KG1 (cell line): ENCODE results near the gene MATN4.

Experiments used
- DNase-seq: peaks from one replicate; lab custom pipeline; 2025; lab: John Stamatoyannopoulos, UW

Gene MATN4

DNA sequence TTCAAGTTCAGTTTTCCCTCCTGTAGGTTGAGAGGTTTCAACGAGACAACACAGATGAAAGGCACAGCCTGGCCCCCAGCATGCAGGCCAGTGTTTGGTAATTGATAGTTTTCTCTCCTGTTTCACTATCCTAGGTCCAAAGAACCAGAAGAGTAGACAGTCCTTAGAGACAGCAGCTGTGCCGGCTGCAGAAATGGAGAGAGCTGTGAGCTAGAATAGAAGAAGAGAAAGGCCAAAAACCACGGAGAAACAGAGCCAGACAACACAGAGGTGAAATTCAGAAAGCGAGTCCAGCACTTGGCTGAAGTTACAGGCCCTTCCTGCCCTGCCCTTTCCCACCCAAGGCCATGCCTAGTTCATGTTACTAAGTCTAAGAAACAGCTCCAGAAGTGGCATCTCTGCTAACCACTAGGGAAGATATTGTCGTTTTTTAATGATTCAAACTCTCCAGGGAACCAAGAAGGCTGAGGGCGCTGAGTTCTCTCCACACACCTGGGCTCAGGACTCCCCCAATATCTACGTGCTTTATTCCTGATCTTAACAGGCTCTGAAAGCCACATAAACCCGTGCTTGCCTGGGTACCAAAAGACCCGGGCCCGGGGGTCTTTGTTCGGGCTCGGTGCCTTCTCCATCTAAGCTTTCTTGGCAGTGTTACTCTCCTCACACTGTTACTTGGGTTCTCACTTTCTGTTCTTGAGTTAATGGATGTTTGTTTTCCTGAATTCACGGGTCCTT, 18.0 kb downstream of the MATN4 start:
- no peak for DNase-seq

DNA sequence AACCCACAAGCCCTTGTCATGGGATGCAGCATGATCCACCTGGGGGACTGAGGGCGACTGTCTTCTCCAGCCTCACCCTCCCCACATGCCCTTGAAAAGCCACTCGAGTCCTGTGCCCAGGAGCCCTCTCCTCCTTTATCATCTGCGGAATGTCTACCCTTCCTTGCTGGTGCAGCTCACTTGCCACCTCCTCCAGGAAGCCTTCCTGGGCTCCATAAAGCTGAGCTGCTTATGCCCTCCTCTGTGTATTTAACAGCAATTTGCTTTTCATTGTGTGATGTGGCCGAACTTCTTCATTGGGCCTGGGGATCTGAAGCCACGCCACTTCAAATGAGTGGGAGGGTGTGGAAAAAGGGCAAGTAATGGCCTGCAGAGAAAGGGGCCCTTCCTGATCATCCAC, 19.2 kb downstream of the MATN4 start:
- no peak for DNase-seq

DNA sequence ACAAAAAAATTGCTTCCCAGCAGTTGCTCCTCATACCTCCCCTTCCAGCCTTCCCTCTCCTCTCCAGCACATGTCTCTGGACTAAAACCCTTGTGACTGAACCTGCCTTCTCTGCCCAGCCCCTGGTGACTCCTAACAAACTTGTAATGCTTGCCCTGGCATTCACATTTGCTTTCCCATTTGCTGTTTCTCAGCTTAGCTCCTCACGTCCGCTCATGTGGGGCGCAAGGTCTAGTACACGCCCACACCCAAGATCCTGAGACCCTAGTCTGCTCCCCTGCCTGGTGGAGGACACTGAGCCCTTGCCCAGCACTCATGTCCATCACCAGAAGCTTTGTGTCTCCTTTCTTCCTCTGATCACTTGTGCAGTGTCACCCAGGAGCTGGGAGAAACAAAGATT, 19.7 kb downstream of the MATN4 start:
- DNase-seq, result no peak

DNA sequence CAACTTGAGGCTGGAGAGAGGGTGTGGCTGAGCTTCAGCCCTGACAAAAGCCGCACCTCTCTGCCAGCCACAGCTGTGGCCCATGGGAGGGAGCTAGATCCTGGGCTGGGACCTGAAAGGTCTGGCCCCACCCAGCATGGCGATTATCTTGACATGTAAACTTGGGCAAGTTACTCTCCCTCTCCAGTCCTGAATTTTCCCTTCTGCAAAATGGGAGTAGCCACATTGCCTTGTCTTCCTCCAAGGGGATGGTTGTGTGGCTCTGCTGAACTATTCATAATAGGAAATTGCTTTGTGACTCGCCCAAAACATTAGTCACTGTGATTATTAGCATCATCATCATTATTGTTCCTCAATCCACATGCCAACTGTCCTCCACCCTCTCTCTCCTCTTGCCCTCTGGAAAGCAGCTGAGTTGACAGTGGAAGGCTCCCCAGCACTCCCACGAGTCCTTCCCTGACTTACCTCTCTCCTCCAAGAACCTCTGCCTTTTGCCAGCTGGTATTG, 24.5 kb downstream of the MATN4 start:
- no peak for DNase-seq

DNA sequence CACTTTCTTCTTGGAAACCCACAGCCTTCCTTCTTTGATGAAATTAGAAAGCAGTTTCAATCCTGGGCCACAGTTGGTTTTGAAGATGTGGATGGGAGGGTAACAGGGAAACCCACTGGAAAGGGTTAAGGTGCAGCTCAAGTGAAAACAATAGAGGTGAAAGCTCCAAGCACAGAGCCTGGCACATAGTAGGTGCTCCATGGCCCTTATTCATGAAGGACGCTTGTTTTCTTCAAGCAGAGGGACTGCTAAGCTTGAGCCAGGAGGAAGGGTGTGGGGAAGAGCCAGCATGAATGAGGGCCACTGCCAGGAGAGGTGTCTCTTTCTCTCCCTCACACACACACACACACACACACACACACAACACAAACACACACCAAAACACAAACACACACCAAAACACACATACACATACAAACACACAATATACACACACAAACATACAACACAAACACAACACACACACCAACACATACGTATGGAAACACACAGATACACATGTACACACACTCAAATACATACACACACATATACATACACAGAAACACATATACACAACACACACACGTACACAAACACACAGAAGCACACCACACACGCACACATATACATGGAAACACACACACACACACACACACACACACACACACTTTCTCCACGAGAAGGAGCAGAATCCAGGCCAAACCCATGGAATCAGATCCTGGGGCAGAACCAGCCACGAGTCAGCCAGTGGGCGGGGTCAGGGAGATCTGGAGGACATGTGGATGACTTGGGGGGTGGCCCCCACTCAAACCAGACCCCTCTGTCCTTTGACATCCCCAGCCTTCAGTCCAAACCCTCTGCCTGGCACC, 25.2 kb downstream of the MATN4 start:
- no peak for DNase-seq

DNA sequence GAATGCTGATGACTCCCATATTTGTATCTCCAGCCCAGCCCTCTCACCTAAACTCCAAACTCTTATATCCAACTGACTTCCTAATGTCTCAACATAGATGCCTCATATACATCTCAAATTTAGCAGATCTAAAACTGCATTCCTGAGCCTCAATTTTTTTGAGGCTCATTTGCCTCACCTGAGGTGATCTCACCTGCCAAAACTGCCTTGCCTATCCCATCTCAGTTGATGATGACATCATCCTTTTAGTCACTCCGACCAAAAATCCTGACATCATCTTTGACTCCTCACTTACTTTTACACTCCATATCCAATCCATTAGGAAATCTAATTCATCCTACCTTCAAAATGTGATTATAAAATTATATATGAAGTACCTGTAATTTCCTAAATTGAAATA, 28.1 kb downstream of the MATN4 start:
- DNase-seq, result no peak

DNA sequence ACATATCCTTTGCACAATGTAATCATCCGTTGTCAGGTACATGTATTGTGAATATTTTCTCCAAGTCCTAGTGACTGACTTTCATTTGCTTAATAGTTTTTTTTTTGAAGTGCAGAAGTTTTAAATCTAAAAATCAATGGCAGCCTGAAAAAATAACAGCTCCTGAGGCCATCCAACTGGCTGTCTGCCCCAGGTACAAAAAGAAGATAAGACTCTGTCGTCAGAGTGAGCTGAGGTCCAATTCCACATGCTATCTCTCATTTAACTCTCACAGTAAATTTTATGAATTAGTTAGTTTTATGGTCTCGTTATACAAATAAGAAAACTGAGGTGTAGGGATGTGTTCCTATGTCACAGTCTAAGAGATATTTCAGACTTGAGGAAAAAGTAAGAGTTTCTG, 32.8 kb downstream of the MATN4 start:
- DNase-seq, result no peak

DNA sequence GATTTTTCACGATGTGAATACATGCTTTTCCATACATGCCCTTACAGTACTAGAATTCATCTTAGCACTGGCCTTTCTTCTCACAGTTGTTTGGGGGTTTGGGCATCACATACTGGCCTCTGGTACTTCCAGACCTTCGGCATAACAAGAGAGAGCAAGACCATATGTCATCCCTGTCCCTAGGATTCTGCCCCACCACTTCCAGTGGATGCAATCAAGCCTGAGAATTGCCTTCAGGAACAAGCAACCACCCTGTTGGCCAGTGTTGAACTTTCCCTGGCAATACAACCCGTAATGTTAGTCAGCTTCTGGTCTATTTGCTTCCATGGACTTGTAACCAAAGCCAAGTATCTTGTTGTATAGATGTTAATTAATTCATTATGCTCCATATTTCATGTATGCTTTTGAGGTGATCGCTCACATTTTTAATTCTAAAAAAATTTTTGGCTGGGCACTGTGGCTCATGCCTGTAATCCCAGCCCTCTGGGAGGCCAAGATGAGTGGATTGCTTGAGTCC, 38.3 kb downstream of the MATN4 start:
- no peak for DNase-seq

DNA sequence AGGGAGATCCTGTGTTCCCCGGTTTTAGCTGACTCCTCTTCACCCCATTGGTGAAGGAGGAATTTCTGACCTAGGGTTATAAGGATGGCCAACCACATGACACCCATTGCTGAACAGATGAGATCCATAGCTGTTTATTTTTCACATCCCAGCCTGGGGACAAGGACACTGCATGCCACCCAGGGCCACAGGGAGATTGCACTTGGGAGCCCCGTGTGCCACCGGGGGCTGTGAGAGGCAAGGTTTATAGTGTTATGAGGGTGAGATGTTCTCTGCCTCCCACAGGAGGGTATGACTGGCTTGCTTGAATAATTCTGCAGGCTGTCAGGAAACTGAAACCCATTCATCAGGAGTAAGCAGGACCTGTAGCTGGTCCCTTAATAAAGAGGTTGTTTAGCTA, 39.0 kb downstream of the MATN4 start:
- DNase-seq, result no peak

DNA sequence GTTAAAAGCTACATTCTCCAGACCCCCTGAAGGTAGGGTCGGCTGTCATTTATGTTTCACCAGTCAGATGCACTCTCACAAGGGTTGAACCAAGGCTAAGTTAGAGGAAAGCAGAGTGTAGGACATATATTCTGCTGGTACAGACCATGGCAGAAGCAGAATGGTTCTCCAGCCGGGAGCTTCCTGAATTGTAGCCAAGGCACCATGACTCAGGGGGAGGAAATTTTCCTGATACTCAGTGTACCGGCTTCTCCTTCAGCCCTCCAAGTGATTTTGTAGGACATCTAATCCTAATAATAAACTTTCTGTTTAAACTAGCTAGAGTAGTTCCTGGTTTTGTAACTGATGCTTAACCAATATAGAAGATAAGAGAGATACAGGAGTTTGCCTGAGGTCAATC, 39.6 kb downstream of the MATN4 start:
- no peak for DNase-seq

DNA sequence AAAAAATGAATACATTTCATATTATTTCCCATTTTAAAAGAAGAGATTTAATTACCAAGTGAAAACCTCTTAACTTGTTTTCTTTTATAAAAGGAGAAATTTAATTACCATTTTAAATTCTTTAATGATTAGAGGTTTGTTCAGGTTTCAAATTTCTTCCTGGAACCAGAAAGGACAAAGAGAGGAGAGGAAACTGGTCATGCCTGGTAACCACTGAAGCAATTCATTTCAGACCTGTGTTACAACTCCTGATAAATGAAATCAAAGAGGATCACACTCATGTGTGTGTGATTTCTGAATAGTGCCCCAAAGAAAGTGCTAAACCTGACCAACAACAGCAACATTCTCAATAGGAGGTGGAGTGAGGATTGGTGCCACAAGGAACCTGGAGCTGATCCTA, 41.1 kb downstream of the MATN4 start:
- no peak for DNase-seq

DNA sequence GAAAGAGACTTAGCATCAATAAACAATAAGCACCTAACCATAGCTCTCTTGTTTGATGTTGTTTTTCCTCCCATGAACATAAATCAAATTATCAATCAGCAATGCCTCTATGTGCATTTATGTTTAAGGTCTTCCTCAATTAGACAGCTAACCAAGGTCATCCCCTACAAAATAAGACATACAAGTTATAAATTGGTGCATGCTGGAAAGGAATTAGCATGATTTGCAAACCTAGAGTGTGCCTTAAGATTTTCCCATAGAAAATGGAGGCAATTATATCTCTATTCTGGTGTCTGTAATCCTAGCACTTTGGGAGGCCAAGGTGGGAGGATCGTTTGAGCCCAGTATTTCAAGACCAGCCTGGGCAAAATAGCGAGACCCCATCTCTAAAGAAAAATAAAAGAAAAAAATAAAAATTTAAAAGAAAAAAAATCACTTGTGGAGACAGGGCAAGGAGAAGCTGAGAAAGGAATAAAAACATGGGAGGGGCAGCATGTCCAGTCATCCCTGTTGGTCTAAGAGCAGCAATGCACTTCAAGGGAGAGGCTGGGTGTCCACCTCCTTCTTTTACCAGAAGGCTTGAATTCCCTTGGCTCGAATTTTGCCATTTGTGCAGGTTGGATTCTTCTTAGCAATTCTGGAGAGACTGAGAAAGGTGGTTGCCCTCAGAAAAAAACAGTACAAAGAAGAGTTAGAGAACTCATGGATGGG, 44.4 kb downstream of the MATN4 start:
- no peak for DNase-seq

DNA sequence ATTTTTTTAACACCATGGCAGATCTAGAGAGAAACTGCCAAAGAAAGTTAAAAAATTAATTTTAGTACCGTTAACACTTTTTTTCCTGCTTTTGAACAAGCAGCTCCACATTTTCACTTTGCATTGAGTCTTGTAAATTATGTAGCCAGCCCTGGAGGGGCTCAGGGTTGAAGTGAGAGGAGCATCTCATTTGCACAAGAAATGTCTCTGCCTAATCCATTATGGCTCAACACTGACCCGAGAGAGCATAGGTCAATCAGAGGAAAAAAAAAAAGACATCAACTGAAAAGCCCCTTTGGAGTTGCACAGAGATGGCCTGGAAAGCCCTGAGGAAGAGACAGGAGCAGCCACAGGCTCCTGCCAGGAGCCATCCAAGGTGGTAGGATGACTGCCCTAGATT, 49.4 kb downstream of the MATN4 start:
- DNase-seq, result no peak

DNA sequence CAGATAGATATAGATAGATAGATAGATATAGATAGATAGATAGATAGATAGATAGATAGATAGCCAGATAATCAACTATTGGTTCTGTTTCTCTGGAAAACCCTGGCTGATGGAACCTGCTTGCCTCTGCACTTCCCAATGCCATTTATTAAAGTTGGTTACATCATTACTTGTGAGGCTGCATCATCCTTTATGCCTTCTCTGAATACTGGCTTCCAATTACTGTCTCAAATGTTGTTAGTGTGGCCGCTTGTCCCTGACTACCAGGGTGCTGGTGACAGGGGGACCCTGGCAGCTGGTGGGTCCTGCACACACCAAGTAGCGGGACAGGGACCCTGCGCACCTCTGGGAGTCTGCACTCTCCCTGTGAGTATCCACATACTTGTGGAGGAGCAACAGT, 49.8 kb downstream of the MATN4 start:
- DNase-seq, result no peak

DNA sequence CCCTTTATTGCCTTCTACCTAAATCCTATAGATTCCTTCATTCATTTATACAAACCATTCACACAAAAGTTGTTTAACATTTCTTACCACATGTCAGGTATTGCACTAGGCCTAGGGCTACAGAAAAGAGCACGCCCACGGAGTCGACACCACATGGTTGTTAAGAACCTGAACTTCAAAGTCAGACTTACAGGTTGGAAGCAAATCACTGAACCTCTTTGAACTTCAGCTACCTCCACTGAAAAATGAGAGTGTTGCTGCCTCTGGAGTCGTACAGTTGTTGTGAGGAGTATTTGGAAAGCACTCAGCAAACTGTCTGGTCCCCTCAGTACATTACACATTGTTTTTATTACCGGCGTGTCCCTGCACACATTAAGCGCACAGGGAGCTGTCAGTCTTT, 50.4 kb downstream of the MATN4 start:
- DNase-seq, result no peak

DNA sequence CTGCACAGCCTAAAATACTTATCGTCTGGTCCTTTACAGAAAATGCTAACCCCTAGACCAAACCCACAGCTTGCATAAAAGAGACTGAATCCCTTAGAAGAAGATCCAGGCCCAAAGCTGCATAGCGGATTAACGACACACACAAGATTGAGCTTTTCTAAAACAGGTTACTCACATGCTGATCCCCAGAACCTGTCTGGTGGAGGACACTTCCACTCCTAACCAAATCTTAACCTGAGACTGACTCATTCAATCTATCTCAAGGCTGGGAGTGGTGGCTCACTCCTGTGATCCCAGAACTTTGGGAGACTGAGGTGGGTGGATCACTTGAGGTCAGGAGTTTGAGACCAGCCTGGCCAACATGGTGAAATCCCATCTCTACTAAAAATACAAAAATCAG, 50.9 kb downstream of the MATN4 start:
- no peak for DNase-seq

DNA sequence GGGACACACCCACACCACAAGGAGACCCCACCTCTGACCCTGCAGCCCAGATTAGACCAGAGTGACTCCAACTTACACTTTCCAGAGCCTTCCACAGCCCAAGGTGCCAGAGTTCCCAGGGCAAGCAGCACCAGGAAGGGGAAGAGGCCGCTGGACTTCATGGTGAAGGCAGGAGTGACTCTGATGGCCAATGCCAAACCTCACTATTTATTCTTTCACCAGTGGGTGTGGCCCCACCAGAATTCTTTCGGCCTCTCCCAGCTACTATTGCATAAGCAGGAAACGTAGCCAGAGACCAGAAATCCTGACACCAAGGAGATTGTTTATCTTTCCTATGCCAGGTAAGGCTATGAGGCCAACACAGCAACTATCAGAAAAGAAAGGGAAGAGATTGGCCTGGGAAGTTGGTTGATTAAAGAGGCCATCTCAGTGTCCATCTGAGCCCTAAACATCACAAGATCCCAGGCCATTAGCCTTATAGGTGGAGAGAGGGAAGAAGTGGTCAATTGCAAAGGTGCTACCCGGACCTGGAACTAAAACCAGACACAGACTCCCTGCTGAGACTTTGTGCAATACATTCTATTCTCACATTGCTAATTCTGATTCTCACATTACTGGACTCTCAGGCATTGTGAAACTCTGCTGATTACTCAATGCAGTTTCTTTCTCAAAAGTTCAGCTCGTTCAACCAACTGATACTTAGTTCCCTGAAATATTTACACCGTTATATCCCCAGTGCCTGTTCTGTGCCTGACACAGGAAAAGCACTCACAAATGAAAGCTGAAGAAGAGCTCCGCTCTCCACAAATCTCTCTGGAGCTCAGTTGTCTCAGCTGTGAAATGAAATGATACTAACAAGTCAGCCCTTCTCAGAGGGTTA, 53.5 kb downstream of the MATN4 start, which contains the start of gene SLPI:
Gene SLPI, minus strand, starts transcription at position 182 of the 880 bp plus-strand sequence. Its CDS starts 21 bp downstream, at position 161.
- no peak for DNase-seq

DNA sequence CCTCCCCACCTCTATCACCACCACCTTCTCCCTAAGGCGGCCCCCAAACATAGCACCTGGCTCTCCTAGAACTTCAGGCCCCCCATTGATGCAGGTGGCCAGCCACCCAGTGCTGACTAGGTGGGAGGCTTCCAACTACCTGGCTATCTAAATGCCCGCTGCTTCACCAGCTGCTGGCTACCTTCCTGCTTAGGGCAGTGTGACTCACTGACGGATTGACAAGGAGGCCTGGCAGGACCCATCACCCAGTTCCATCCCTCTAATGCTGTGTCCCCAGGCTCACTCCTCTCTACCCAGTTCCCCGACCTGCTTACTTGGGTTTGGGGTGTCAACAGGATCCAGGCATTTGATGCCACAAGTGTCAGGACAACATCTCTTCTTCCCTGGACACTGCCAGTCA, 54.8 kb downstream of the MATN4 start:
- no peak for DNase-seq

DNA sequence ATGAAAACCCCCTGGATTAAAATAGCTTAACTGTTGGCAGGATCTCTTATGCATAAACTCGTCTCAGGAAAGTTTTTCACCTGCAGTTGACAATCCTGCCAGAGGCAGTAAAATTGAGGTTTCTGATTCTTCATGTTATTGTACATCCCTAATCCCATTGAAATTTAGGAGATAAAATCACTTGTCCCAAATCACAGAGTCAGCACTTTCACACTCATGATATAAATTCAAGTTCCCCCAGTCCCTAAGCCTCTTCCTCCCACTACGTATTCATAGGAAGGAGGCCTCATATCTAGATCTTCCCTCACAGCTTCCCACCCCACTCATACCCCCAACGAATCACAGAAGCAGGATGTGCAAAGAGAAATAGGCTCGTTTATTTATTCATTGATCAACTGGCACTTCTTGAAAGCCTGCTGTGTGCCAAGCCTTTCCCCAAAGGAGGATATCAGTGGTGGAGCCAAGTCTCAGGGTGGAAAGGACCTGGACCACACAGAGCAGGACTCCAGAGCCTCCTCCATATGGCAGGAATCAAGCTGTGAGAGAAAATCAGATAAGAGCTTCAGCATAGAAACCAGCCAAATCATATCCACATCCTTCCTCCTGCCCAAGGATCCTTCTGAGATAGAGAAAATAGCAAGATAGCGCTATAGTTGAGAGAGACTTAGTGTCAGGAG, 56.1 kb downstream of the MATN4 start:
- DNase-seq, result no peak

DNA sequence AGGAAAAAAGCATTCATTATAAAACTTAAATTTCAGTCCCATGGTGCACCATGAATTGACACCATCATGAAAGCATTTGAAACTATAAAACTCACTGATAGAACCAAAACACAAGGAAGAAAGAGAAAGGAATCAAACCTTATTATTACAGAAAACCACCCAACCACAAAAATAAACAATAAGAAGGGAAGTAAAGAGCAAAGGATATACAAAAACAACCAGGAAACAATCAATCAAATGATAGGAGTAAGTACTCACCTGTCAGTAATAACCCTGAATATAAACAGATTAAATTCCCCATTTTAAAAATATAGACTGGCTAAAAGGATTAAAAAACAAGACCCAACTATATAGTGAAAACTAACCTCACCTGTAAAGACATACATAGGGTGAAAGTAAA, 59.5 kb downstream of the MATN4 start:
- no peak for DNase-seq

DNA sequence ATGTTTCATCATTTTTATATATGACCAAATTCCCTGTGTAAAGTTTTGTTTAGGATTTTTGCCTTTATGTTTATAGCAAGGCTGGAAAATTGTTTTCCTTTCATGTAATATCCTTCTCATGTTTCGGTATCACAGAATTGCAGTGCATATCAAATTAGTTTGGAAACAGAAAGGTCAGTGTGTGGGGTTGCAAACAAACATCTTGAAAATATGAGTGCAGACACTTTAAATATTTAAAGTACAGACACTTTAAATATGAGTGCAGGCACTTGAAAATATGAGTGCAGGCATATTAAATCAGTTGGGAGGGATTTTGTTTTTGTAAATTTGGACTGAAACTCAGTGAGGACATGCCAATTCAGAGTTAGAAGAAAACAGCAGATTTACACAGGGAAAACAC, 60.2 kb downstream of the MATN4 start:
- no peak for DNase-seq
